GM15510 (cell line): ENCODE results near the gene TAPBP.

ENCODE experiments used
- POLR2A ChIP-seq: IDR thresholded peaks from 3 replicates; pipeline ENCODE4 v1.6.1; 2011; ENCODE audit warnings: borderline replicate concordance; ENCODE audit not compliant: insufficient read length; ENCODE audit errors: extremely low read depth

Gene TAPBP

GRCh38 chr6:33288141-33288920, 25.5 kb downstream of the TAPBP start:
- no peak for TF ChIP-seq POLR2A

DNA sequence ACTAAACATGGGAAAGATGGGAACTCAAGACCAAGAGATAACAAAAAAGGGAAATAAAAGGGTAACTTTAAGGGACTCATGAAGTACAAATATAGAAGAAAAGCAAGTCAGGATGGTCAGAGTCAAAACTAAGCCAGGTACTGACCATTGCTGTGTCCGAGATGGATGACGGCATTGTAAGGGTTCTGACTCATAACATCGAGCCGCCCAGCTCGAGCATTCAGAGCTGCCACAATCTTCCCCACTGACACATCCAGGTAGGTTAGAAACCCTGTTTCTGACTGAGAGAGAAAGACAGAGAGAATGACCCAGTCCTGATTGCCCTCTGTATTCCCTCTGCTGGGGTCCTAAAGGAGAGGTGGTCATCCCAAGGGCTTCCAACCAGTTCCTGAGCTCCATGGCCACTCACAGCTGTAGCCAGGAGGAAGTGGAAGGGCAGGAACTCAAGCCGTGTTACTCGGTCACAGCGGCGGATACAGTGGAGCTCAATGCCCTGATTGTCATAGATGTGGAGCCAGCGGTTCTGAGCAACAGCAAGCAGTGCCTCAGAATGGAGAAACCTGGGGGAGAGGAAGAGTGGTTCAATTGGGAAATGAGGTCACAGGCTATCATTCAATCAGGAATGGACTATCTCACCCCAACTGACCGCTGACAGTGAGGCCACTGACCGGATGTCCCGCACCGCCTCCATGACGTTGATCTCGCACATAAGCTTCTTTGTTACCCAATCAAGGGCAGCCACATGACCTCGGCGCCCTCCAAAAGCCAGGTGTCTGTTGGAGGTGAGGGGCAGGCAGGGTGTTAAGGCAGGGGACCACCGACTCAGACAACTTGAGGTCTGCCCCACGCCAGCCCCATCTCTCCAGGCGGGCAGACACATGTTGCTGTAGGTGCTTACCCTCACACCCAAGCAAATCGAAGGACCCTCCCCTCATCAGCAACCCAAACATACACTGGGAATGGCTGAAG, 26.6 kb downstream of the TAPBP start:
- TF ChIP-seq POLR2A = no peak

- TF ChIP-seq POLR2A = no peak
Observed at GRCh38 chr6:33280539-33280938, 33.3 kb downstream of the TAPBP start.

DNA sequence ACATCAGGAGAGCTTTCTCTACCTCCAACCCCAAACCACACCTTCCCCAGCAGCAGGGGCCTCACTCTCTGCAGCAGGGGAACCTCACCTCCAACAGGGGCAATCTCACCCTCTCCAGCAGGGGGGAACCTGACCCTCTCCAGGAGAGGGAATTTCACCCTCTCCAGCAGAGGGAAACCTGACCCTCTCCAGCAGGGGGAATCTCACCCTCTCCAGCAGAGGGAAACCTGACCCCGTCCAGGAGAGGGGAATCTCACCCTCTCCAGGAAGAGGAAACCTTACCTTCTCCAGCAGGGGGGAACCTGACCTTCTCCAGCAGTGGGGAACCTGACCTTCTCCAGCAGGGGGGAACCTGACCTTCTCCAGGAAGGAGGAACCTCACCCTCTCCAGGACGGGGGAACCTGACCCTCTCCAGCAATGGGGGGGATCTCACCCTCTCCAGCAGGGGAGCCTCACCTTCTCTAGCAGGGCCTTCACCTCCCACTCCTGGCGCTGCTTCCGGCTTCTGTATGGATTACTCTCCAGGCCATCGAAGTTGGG, 33.8 kb downstream of the TAPBP start:
- no peak for TF ChIP-seq POLR2A

DNA sequence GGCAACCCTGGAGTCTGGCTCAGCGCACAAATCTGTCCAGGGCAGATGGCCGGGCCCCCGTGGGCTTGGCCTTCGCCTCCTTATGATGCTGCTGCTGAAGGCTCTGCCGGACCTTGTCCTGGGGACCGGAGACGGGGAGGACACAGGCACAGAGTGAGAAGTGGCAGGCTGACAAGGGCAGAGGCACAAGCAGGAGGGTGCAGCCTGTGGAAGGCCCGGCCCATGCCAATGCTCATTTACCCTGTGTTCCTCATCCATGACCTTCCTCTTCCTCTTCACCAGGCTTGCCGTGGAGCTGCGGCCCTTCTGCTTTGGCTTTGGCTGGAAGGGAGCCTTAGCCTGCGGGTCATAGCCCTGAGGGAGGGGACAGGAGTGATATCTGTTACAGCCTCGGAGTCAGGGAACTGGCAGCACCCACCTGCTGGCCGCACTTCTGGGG, 34.6 kb downstream of the TAPBP start:
- no peak for TF ChIP-seq POLR2A

- TF ChIP-seq POLR2A = no peak
Observed at GRCh38 chr6:33278810-33279209, 35.1 kb downstream of the TAPBP start.

- TF ChIP-seq POLR2A = no peak
Observed at GRCh38 chr6:33278392-33278741, 35.5 kb downstream of the TAPBP start.

- TF ChIP-seq POLR2A = no peak
Observed at GRCh38 chr6:33277663-33278391, 36.1 kb downstream of the TAPBP start.

DNA sequence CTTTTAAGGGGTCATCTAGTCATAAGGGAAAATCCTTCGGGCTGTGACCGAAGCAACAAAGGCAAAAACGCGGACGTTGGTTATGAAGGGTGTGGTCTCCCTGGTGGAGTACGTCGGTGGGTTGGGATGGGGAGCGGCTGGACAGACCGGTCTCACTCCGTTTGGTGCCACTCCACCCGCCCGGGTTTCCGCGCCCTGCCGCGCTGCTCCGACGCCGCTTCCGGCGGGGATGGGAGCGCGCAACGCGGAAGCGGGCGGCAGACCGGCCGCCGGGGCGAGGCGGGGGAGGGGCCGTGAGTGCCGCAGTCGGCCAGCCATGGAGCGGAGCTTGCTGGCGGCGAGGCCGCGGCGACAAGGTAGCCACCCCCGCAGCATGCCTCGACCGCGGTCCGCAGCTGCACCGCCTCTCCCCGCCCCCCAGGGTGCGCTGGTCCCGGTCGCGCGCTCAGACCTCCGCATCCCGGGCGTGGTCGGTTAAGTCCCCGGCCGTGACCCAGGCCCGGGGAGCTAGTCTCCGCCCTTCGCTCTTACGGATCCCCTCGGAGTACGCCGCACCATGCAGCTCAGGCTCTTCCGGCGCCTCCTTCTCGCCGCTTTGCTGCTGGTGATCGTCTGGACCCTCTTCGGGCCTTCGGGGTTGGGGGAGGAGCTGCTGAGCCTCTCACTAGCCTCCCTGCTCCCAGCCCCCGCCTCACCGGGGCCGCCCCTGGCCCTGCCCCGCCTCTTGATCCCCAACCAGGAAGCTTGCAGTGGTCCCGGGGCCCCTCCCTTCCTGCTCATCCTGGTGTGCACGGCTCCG, 36.8 kb downstream of the TAPBP start, which contains the start of gene B3GALT4:
Gene B3GALT4 (plus strand): TSS at position 260 of the 799 bp plus-strand sequence. CDS start 297 bp downstream, at position 557.
- TF ChIP-seq POLR2A = peak; percentile 75

DNA sequence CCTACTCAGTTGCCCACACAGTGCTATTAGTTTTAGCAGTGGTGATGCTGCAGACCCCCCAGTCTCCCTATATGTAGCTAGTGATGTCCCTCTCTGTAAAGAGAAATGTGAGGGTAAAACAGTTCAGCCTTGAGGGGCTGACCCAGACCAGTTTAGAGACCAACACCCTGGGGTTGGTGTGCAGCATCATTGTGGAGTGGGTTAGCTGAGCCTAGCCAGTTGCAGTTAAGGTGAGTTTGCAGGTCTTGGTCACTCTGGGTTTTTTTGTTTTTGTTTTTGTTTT, 37.4 kb downstream of the TAPBP start:
- TF ChIP-seq POLR2A = no peak

GRCh38 chr6:33273924-33274902, 39.7 kb downstream of the TAPBP start:
- no peak for TF ChIP-seq POLR2A

DNA sequence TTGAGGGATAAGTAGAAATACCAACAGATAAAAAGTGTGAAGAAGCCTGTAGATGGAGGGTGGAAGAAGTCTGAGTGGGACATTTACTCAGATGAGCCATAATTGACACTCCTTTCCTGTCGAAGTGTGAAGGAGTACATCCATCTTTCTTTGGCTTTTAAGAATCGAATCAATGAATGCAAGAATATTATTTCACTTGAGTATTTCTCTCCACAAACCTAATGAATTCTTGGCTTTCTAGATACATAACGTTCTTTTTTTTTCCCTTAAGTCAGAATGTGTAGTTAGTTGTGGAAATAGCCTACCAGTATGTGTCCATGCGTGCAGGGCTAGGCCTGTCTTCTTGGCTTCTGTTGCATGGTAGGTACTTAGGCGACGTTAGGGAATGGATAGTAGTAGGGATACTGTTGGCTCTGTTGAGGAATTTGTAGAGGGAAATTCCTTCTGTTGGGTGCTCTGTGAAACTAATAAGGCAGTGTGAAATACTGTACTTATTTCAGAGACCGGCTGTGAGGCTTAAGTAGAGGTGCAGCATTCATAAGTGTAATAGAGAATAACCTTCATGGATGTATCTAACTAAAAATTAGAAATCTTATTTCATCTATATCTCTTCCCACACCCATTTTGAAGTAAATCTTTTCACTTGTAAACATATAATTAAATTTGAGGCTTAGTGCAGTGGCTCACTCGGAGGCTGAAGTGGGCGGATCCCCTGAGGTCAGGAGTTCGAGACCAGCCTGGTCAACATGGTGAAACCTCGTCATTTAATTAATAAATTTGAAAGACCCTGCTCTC, 40.6 kb downstream of the TAPBP start:
- no peak for TF ChIP-seq POLR2A

DNA sequence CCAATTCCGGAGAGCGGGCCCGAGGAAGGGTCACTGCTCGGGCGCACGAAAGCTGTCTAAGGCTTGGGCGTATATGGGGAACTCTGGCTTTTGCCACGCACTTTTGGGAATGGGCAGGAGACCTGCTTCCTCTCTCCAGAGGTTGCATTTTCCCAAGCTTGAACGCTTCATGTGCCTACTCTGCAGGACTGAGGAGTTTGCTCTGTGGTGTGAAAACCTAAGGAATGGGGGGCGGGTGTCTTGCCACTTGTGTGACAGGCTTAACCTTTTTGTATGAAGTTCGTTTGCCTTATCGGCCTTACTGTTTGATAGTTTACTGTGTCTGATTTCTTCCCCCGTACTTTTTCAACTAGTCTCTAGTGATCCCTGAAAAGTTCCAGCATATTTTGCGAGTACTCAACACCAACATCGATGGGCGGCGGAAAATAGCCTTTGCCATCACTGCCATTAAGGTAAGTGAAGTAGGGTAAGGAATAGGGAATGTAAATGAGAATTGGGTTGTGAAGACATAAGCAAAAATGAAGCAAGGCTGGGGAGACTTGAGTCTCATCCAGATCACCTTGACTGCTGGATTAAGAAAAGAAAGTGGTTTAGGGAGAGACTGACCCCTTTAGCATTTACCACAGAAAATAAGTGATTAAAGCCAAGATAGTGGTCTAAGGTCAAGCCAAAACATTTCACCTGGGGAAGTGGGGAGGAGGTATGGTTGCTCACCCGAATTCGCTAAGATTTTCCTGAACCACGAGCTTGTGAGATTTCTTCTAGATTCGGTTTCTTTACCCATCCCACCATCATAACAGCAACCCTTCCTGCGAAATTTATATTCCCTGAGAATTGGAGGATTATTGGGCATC, 41.4 kb downstream of the TAPBP start:
- no peak for TF ChIP-seq POLR2A
